GM21528 (cell line): ENCODE results near the gene MEMO1.
"Not testable (repeated sequence)": the region's sequence is repeated elsewhere in the genome, so short reads cannot be mapped to it uniquely, and the experiment has no call there.

Experiments
- ATAC-seq: cut with Tn5 transposase; IDR thresholded peaks from one replicate; pipeline ENCODE4 v1.9.1; 2021; ENCODE audit warnings: mild to moderate bottlenecking, moderate library complexity; ENCODE audit not compliant: unreplicated experiment, low FRiP score

The MEMO1 gene

DNA sequence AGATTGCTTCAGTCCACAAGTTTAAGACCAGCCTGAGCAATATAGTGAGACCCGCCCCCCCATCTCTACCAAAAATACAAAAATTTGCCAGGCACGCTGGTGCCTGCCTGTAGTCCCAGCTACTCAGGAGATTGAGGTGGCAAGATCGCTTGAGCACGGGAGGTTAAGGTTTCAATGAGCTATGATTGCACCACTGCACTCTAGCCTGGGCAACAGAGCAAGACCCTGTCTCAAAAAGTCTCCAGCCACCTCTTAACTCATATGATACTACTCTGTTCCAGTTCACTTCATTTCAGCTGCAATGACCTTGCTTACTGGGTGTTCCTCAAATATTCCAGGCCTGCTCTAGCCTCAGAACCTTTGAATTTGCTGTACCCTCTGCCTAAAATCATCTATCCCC is 11.4 kb downstream of the MEMO1 start:
- no peak for ATAC-seq

DNA sequence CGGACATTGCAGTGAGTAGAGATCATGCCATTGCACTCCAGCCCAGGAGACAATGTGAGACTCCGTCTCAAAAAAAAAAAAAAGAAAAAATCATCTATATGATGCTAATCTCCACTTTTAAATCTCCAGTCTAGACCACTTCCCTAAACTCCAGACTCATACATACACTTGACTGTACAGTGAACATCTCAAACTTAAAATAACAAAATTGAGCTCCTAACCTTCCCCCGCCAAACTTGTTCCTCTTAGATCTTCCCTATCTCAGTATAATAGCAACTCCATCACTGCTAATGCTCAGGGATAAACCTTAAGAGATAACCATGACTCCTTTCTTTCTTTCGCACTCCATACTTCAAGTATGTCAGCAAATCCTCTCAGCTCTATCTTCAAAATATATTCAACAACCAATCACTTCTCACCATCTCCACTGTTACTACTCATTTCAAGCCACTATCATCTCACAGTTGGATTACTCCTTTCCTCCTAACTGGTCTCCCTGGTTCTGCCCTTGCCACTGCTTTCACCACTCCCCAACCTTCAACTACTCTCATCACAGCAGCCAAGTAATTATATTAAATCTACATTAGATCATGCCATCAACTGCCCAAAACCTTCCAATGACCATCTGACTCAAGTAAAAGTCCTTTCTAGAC is 12.0 kb downstream of the MEMO1 start:
- ATAC-seq = no peak

DNA sequence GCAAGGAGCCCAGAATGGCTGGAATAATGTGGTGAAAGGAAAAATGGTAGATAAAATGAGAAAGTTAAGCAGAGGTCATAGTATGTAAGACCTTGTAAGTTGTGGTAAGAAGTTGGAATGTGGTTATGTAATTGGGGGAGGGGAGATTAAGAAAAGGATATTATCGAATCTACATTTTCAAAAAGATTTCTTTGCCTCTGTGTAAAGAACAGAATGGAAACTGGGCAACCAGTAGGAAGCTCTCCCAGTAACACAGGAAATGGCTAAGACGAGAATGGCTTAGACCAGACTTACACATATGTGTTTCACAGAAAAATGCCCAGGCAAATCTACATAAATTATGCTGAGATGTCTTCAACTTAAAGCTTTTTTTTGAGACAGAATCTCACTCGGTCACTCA is 13.2 kb downstream of the MEMO1 start:
- no peak for ATAC-seq

DNA sequence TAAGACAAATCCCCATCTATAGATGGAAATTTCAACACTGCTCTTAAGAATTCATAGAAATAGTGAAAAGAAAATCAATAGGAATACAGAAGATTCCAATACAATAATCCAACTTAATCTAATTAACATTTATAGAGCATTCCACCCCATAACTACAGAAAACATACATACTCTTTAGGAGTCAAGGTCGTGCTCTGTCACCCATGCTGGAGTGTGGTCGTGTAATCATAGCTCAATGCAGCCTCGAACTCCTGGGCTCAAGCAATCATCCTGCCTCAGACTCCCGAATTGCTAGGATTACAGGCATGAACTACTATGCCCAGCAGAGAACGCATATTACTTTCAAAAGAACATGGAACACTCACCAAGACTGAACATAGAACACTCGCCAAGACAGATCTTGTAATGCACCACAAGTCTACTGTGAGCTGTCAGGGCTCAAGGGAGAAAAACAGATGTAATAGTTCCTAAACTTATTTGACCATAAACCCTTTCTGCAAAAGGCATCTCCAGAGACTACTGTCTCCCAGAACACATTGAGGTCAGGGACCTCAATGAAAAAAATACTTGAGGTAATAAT is 14.1 kb downstream of the MEMO1 start:
- no peak for ATAC-seq

DNA sequence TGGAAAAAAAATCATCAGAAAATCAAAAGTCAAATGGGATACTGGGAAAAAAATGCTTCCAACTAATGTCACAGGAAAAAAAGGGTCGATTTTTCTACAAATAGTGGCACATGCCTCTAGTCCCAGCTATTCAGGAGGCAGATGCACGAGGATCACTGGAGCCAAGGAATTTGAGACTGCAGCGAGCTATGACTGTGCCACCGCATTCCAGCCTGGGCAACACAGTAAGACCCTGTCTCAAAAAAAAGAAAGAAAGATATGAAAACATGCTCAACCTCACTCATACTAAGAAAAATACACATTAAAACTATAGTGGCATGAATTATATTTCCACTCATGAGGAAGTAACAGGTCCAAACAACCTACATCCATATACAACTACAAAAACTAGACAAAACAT is 17.9 kb downstream of the MEMO1 start:
- no peak for ATAC-seq

DNA sequence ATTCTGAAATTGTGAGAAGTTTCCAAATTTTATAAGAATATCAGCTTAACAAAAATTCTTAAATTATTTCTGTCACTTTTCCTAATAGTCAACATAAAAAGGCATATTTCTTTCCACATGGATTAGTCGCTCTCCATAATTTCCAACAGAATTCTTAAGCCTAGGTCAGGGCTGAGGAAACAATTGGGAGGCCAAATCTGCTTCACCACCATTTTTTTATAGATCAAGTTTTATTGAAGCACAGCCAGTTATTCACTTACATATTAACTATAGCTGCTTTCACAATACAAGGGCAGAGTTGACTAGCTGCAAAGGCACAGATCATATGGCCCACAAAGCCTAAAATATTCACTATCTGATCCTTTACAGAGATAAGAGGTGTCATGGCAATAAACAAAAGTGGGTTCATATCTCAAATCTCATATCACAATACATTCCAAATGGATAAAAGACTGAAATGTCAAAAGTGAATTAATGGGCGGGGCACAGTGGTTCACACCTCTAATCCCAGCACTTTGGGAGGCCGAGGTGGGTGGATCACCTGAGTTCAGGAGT is 18.7 kb downstream of the MEMO1 start:
- no peak for ATAC-seq

DNA sequence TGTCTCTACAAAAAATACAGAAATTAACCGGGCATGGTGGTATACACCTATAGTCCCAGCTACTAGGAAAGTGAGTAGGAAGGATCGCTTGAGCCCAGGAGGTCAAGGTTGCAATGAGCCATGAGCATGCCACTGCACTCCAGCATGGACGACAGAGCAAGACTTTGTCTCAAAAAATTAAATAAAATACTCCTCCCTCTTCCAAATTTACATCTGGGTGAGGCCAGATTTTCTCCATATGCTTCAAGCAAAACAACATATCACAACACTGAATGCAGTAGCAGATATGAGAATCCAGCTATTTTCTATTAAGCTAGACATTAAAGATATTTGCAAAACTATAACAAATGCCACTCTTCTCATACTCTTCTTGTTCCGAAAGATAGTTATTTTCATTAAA is 20.9 kb downstream of the MEMO1 start:
- ATAC-seq = no peak

DNA sequence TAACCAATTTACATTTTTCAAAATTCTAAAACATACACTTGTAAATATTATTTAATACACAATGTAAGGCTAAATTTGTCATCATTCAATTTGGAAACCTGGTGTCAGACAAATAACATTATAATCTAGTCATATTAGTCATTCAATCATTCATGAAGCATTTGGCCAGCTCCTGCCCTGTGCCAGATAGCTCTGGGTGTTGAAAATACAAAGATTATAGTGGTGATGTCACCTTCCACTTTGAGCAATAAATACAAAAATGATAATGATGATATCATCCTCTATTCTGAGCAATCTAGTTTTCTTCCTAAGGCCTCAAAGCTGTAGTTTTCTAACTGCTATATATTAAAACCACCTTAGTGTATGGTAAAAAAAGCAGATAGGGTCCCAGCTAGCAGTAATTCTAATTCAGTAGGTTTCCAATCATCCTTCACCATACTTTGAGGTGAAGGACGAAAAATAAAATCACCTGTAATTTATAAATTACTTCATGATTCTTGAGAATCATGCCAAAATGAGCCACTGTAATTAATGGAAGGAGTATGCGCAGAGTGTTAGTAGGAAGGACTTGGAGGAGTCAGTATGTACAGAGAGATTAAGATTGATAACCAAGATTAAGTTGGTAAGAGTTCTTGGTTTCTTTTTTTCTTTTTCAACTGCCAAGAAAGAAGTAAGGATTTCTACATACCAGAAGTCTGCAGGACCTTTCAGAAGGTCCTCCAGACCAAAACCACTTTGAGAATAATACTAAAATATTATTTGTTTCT is 23.2 kb downstream of the MEMO1 start:
- ATAC-seq = no peak

DNA sequence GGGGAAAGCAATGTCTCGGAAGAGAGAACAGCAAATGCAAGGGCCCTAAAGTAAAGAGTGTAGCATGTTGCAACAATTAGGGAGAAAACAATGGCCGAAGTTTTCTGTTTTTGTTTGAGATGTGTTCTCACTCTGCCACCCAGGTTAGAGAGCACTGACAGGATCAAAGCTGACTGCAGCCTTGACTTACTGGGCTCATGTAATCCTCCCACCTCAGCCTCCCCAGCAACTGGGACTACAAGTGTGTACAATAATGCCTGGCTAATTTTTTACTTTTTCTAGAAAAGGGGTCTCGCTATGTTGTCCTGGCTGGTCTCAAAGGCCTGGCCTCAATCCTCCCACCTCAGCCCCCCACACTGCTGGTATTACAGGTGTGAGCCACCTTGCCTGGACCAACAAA is 23.9 kb downstream of the MEMO1 start:
- ATAC-seq = no peak

DNA sequence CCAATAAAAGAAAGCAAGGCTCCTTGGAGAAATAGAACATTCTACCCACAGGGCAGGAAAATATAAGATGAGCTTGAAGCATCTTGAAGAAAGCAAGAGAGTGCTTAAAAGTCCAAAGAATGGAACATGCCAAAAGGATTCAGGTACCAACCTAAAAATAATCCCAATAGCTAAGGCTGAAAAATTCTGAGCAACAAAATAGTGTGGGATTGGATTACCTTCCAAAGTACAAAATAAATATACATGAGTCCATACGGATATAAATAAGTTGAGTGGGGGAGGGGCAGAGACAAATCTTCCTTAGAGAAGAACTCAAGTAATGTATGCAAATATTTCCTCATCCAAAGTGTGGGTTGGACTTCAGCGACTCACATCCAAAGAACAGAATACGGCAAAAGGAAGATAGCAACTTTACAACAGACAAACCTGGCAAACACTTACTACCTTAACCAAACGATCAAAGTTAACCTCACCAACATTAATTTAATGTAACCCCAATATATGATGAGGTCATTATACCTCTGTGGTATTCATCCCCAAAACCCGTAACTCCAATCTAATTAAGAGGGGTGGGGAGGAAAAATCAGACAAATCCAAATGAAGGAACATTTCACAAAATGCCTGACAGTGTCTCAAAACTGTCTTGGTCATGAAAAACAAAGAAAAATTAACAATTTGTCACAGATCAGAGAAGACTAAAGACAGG is 26.9 kb downstream of the MEMO1 start:
- no peak for ATAC-seq

DNA sequence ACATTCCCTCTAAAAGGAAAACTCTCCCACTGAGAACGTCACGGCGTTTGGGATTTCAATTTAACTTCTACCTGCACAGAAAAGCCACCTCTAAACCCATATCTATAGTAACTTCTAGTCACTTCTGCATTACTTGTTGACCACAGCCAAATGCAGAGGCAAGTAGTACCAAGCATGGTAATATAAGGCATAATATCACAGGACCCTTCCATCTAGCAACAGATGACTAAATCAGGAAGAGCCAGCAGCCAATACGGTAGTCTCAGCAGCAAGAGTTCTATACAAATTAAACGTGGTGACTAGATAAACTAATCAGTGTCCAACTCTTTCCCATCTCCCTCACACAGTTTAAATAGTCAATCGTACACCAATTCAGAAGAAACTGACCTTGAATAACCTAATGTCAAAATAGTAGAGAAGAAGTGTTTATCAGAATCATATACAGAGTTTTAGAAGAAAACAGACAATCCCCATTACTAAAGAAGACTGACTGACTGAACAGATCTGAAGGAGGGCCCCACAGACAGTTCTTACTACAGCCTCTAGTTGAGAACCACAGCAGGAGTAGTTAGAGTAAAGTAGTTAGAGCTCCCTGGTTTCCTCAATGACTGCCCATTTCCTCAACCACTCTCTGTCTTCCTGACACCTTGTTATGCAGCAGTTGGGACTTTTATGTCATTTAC is 30.0 kb downstream of the MEMO1 start:
- ATAC-seq = peak; percentile 99

DNA sequence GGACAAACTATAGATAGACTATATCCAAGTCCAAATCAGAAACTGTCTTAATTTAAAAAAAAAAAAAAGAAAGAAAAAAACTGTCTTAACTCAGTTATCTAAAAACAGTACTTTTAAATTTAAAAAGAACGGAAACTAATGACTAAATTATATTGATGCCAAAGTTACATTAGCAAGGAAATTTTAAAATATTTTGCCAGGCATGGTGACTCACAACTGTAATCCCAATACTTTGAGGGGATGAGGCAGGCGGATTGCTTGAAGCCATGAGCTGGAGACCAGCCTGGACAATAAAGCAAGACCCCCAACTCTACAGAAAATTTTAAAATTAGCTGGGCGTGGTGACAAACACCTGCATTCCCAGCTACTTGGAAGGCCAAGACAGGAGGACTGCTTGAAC is 30.9 kb downstream of the MEMO1 start:
- ATAC-seq = no peak

DNA sequence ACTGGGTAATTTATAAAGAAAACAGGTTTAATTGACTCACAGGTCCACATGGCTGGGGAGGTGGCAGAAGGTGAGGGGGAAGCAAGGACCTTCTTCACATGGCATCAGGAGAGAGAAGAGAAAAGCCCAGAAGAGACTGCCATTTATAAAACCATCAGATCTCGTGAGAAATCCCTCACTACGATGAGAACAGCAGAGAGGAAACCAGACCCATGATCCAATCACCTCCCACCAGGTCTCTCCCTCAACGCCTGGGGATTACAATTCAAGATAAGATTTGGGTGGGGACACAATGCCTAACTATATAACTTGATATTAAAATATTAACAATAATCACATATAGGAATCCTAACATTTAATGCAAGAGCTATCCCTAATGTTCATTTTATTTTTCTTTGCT is 31.8 kb downstream of the MEMO1 start:
- no peak for ATAC-seq

DNA sequence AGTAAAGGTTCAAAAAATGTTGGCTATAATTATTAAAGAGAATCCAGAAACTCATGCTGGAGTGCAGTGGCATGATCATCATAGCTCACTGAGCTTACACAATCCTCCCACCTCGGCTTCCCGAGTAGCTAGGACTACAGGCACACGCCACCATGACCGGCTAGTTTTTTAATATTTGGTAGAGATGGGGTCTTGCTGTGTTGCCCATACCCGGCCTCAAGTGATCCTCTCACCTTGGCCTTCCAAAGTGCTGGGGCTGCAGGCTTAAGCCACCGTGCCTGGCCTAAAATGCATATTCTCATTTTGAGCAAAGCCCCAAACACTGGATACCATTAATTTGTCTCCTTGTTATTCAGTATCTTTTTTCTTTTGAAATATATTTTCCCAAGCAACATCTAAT is 32.4 kb downstream of the MEMO1 start:
- no peak for ATAC-seq

DNA sequence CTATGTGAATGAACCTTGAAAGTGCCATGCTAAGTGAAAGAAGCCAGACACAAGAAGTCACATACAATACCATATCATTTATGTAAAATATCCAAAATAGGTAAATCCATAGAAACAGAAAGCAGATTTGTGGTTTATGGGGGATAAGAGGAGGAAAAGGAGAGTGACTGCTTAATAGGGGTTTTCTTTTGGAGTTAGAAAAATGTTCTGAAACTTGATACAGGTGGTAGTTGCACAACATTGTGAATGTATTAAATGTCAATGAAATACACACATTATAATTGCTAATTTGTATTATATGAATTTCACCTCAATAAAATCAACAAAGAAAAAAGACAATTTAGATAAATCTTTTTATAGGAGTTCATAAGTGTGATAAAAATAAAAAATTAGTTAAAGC is 37.1 kb downstream of the MEMO1 start:
- ATAC-seq = no peak

DNA sequence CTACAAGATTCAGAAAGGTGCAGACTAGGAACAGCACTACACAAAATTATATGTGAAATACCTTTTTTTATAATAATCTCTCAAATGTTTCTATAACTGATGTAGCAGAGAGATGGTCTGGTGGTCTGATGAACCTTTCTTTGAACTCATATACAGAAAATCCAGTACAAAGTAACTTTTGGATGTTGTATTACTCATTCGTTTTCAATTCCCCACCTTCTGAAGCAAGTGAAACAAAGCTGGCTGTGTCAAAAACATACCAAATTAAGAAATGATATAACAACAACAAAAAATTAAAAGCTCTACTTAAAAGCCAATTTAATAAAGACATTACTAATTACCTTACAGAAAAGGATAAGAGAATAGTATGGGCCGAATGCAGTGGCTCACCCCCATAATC is 38.7 kb downstream of the MEMO1 start:
- ATAC-seq = no peak

DNA sequence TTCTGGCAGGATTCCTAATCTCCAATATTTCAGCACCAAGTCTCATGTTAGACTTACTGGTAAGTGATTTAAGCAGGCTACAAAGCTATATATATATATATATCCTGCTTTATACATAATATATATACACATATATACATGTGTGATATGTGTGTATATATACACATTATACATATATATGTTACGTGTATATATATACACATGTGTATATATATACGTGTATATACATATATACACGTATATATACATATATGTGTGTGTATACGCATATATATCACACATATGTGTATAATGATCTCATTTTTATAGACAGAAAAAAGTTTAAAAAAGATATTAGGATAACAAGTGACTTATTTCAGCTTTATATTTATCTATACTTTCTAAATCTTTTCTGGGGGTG is 41.6 kb downstream of the MEMO1 start:
- no peak for ATAC-seq

DNA sequence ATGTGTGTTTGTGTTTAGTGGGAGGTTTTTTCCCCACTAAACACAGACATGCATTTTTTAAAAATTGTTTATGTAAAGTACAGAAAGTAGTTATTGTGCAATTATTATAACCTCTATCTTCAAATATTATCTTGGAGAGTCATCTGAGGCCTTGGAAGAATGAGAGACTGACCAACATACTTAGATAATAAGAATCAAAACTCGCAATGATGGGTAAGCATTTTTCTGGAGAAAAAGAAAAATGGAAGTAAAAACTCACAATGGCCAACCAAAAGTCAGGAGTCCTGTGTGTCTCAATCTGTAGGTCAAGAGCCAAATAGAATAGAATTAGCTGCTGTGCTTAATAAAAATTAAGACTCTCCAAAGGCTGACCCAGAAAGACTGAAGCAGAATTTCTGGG is 43.0 kb downstream of the MEMO1 start:
- no peak for ATAC-seq

DNA sequence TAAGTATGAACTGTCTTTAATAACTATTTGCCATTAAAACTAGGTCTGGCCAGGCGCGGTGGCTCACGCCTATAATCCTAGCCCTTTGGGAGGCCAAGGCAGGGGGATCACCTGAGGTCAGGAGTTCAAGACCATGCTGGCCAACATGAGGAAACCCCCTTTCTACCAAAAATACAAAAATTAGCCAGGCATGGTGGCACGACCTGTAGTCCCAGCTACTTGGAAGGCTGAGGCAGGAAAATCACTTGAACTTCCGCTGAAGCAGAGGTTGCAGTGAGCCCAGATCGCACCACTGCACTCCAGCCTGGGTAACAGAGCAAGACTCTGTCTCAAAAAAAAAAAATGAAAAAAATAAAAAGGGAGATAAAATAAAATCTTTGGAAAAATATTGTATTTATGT is 44.4 kb downstream of the MEMO1 start:
- ATAC-seq = not testable (repeated sequence)

DNA sequence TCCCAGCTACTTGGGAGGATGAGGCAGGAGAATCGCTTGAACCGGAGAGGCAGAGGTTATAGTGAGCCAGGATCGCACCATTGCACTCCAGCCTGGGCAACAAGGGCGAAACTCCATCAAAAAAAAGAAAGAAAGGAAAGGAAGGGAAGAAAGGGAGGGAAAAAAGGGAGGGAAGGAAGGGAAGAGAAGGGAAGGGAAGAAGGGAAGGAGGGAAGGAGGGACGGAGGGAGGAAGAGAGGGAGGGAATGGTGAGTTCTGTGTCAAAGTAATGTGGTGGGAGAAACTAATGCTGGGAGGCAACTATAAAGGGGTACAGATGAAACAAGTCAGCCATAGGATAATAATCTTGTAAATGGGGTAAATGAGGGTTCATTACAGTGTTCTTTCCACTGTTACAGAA is 45.7 kb downstream of the MEMO1 start:
- ATAC-seq = no peak
